DMS 273 (cell line): ENCODE results near the gene EMSY.

Experiments used
- DNase-seq: peaks from one replicate; lab custom pipeline; 2025; ENCODE audit not compliant: unreplicated experiment; lab: John Stamatoyannopoulos, UW

The EMSY gene

DNA sequence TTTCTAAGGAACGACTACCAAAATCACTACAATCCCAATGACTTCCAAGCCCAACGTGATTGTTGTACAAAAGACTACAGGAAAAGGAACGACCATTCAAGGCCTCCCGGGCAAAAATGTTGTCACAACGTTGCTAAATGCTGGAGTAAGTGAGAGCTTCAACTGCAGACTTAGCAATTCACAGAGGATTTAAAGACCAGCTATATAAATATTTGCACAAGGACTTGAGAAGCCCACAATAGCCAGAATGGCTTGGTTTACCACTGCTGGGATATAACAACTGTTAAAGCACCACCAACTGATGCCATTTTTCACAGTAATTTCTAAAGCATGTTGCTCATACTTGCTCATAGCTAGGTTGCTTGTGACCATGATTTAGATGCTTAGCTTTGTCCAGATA, 78.3 kb downstream of the EMSY start:
- no peak for DNase-seq

DNA sequence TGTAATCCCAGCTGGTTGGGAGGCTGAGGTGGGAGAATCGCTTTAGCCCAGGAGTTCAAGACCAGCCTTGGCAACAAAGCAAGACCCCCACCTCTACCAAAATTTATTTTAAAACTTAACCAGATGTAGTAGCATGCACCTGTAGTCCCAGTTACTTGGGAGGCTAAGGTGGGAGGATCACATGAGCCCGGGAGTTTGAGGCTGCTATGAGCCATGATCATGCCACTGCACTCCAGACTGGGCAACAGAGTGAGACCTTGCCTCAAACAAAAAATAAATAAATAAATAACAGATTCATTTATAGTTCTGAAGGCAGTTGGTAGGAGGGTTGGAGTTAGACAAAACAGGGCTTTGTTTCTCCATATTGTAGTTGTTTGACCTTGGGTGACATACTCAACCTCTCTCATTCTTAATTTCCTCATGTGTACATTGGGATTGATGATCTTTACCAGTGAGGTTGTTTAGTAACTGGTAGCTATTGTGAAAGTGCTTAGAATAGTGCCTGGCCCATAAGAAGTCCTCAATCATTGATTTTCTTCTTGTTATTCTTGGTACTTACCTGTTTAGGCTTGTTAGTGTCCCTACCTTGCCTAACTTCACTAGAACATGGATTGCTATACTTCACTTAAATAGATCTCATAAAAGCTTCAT, 79.1 kb downstream of the EMSY start:
- no peak for DNase-seq

- no peak for DNase-seq
Measured at GRCh38 chr11:76524461-76524860, 79.6 kb downstream of the EMSY start.

GRCh38 chr11:76524919-76525318, 80.1 kb downstream of the EMSY start:
- no peak for DNase-seq

GRCh38 chr11:76526878-76527277, 82.1 kb downstream of the EMSY start:
- no peak for DNase-seq

- DNase-seq, result no peak
Measured at GRCh38 chr11:76542436-76542835, 97.6 kb downstream of the EMSY start.

- no peak for DNase-seq
Measured at GRCh38 chr11:76543006-76543703, 98.3 kb downstream of the EMSY start.

GRCh38 chr11:76550781-76551180, 106.0 kb downstream of the EMSY start:
- DNase-seq, result no peak

DNA sequence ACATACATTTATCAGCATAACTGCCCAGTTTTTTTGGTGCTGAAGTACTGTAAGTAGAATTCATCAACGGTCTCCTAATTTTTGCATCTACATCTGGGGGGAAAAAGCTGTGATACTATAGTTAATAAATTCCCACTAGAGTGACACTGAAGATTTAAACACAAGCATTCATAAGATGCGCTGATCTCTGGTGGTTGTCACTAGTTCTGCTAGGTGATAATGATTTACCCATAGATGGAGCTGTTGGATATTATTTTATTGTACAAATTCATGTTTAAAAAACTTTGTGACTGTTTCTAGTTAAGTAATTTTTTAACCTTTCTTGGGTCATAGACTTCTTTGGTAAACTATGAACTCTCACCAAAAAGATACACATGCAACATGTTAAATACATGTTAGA, 106.6 kb downstream of the EMSY start:
- no peak for DNase-seq

DNA sequence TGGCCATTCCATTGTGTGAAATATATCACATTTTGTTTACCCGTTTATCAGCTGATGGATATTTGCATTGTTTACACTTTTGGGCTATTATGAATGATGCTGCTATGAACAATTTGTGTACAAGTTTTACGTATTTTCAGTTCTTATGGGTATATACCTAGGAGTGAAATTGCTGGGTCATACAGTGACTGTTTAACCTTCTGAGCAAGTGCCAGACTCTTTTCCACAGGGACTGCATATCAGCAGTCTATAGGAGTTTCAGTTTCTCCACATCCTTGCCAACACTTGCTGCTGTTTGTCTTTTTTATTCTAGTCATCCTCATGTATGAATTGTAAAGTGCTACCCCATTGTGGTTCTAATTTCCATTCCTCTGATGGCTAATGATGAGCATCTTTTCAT, 108.2 kb downstream of the EMSY start:
- DNase-seq, result no peak

DNA sequence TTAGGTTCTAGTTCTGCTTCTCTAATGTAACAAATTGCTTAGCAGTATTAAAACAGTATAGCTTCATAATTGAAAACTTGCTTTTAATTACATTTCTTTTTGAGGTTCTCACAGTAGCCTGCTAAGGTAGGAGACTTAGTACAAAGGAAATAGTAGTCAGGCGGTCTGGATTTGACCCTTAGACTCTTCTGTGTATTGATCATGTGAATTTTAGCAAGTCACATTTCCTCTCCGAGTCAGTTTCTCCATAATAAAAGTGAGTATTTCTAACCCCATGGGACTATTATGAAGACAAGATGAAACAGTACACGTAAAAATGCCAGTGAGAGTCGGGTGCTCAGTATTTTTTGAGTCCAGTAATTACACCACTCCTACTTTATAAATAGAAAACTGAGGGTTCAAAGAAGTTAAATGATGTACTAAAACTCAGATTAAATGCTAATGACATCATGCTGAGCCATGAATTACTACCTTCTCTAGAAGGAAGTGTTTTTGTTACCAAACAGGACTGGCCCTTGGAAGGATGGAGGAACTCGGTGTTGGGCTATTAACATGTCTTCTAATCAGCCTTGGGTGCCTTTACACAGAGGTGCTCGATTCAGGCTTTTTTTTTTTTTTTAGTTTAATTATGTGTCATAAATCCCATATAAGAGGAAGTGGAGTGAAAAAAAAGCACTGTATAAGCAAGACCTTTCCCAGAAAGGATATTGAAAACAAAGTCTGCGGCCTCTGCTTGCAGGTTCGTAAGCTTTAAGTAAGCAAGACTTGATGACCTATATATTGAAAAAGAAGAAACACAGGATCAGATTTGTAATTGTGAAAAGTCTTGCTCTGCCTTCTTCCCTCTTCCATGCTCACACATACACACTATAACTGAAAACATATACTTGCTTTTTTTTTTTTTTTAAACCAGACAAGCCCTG, 109.0 kb downstream of the EMSY start:
- DNase-seq, result no peak

GRCh38 chr11:76554767-76555166, 109.9 kb downstream of the EMSY start:
- no peak for DNase-seq

- no peak for DNase-seq
Measured at GRCh38 chr11:76557466-76557865, 112.6 kb downstream of the EMSY start.

DNA sequence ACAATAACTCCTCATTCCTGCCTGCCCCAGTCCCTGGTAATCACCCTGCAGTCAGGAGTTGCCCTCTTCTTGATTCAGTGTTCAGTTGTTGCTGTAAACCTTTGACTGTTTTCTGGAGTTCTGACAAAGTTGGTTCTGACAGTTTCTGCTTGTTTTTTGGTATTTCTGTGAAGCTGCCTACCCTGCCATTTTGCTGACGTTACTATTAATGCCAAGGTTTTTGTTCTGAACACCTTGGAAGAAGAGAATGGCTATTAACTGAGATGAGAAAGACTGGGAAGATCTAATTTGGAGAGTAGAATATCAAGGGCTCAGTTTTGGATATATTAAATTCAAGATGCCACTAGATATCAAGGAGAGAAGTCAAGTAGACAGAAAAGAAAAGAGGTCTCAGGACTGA, 113.7 kb downstream of the EMSY start:
- DNase-seq, result no peak

- DNase-seq, result no peak
Measured at GRCh38 chr11:76558891-76559290, 114.1 kb downstream of the EMSY start.

GRCh38 chr11:76559346-76559745, 114.5 kb downstream of the EMSY start:
- no peak for DNase-seq

- DNase-seq, result no peak
Measured at GRCh38 chr11:76560219-76560618, 115.4 kb downstream of the EMSY start.

- no peak for DNase-seq
Measured at GRCh38 chr11:76561245-76561644, 116.4 kb downstream of the EMSY start.

DNA sequence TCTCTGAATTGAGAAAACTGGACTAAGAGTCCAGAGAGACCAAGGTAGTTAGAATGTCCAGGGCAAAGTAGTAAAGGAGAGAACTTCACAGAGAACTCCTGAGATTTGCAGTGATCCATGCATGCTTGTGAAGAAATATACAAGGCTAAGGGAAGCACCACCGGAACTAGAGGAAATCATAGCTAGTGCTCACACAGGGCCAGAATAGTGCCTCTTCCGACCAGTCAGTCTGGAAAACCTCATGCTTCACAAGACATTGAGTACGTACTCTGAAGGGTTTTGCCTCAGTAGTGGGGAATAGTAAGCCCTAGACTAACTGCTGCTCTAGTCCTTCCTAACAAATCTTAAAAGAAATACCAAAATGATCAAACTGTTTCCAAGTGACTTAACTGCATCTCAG, 117.7 kb downstream of the EMSY start:
- no peak for DNase-seq

DNA sequence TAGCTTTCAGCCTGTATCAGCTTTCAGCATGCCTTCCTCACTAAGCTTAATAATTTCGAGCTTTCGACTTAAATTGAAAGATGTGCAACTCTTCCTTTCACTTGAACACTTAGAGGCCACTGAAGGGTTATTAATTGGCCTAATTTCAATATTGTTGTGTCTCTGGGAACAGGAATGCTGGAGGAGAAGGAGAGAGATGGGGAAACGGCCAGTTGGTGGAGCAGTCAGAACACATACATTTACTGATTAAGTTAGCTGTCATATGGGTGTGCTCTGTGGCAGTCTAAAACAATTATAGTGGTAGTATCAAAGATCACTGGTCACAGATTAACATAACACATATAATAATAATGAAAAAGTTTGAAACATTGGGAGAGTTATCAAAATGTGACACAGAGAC, 119.5 kb downstream of the EMSY start:
- no peak for DNase-seq

DNA sequence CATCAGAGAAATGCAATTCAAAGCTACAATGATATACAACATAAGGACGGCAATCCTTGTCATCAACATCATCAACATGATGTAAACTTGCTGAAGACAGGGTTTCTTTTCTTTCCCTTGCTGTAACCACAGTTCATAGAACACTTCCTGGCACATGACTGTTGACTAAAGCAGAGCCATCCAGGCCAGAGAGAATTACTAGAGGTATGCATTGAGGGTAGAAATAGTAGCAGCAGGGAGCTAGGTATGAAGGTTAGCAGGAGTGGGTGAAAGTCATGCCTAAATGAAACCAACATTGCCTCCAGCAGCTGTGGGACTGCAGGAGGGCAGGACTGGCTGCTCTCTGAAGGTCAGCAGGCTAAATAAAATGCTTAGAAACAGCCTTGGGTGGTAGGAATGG, 122.0 kb downstream of the EMSY start:
- DNase-seq, result no peak

- no peak for DNase-seq
Measured at GRCh38 chr11:76567261-76567660, 122.4 kb downstream of the EMSY start.
